Stimulated activated CD4-positive, alpha-beta T cell treated with anti-CD3 and anti-CD28 coated beads, Interleukin-2, amount 100 ng/mL, for 48 hours (primary cell): Measurements from ENCODE around the gene JDP2.

Experiments
- DNase-seq, 2 donors: peaks; one replicate each; pipeline ENCODE4 v3.0.0-alpha.2; 2020

Gene JDP2

GRCh38 chr14:75519826-75520728 lies 92.3 kb downstream of the JDP2 start:
- no peak for DNase-seq

GRCh38 chr14:75520852-75521251 lies 93.0 kb downstream of the JDP2 start:
- no peak for DNase-seq

- no peak for DNase-seq
Measured at GRCh38 chr14:75521415-75522199, 93.8 kb downstream of the JDP2 start.

GRCh38 chr14:75522224-75522982 lies 94.6 kb downstream of the JDP2 start, which contains the start of gene BATF:
BATF (plus strand) TSS chr14:75522469; CDS start chr14:75522683, 214 bp downstream.
- DNase-seq, result peak; percentile 62 to 65

GRCh38 chr14:75522983-75523318 lies 95.1 kb downstream of the JDP2 start:
- no peak for DNase-seq
